HG02938 (cell line): ENCODE measurements around the gene IL1RAPL2.
"Not testable (repeated sequence)": the region's sequence is repeated elsewhere in the genome, so short reads cannot be mapped to it uniquely, and the experiment has no call there.

Source experiments
- ATAC-seq: cut with Tn5 transposase; IDR thresholded peaks from one replicate; pipeline ENCODE4 v1.9.1; 2021; ENCODE audit warnings: mild to moderate bottlenecking, moderate library complexity; ENCODE audit not compliant: unreplicated experiment

IL1RAPL2 gene

DNA sequence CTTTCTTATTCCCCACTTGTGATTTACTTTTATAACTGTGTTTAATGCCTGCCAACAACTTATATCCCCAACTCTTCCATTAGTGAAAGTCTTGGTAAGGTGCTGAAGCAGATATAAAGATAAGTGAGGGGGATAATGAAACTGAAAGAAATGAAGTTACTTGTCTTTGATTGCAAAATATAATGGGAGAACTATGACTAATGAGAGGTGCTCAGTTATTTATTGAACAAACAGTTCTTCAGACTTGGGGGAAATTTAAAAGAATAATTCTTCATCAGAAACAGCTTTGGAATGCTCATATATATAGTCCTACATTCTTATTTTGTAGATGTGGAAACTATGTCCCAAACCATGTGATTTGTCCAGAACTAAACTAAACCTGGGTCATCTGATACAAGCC is 441.0 kb downstream of the IL1RAPL2 start:
- no peak for ATAC-seq

DNA sequence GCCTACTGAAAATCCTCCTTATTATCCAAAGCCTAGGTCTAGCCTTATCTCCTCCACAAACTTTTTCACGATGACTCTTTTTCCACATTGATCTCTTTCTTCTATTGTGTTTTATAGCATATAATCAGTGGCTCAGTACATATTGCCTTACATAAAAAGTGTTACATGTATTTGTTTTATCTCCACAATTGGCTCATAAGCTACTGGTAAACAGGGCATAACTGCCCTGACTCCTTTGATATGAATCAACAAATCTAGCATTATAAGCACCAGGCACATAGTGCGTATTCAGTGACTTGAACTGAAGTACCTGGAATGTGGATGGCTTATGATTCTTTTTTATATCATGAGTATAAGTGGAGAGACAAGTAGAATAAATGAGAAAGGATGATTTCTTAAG is 447.7 kb downstream of the IL1RAPL2 start:
- no peak for ATAC-seq

DNA sequence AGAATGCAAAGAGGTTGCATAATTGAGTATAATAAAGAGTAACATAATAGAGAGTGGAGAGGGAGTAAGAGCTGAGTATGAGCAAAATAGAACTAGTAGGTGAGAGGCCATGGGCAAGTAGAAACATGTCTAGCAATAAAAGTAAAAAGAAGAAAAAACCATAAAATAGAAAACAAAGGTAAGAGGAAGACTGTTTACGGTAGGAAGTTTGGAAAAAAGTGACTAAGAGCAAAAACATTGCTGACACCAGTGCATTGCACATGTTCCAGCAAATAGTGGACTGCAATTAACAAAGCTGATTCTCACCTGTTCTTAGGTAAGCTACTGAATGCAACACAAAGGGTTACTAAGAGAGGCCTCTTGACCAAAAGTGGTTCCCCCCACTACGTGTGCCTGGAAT is 451.6 kb downstream of the IL1RAPL2 start:
- no peak for ATAC-seq

DNA sequence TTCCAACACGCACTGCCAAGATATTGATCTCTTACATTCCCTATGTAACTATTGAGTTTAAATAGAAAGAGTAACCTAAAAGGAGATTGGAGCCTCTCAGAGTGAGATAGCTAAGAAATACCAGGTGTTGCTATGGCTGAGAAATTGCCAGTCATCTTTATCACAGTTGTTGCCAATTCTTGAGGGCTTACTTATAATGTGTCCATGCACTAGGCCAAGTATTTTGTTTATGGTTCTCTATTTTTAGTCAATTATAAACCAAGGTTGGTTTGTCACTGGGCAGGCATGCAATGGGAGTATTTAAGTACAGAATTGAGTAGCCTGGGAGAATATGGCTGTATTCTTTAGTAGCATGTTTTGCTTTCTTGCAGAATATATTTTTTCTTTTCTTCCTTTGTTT is 452.9 kb downstream of the IL1RAPL2 start:
- no peak for ATAC-seq

- ATAC-seq: not testable (repeated sequence)
These were observed 463.0 kb downstream of the IL1RAPL2 start for GRCh38 chrX:105028962-105029361.

DNA sequence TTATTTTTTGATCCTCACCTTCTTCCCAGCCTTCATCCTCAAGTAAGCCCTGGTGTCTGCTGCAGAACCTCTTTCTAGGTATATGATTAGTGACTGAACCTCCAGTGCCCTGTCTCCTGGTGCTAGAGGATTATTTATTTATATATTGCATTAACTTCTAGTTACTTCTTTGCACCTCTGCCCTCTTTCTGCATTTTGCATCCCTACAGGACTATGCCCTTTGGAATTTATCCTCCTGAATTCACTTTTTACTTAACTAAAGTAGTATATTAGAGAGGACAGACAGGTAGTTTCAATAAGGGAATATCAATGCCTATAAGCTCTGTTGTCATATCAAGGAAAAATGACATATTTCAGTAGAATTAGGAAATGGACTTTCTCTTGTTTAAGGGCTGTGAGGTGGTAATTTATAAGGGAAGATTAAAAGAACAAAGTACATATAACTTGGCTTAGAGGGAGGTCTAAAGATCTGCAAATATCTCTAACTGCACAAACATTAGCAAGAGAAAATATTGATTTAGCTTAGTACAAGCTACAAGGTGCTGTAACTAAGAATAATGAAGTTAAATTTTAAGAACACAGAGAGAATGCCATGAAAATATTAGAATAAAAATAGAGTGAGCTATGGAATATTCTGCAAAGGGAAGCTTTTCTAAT is 472.8 kb downstream of the IL1RAPL2 start:
- ATAC-seq: no peak

GRCh38 chrX:105050921-105051320 is 484.9 kb downstream of the IL1RAPL2 start:
- ATAC-seq: no peak

GRCh38 chrX:105051364-105051763 is 485.4 kb downstream of the IL1RAPL2 start:
- ATAC-seq: no peak

DNA sequence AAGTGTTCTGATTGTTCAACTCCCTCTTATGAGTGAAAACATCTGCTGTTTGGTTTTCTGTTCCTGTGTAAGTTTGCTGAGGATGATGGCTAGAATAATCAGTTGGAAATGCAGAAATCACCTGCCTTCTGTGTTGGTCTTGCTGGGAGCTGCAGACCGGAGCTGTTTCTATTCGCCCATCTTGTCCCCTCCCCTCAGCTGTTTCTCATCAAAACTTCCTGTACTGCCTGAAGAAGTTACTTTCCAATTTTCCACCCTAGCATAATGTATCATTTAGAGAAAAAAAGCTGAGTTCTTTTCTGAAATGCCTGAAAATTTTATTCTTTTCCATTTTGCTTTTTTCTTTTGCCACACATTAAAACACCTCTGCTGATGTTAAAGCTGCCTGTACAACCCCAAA is 486.9 kb downstream of the IL1RAPL2 start:
- ATAC-seq: no peak

- no peak for ATAC-seq
These were observed 497.7 kb downstream of the IL1RAPL2 start for GRCh38 chrX:105063743-105064142.

DNA sequence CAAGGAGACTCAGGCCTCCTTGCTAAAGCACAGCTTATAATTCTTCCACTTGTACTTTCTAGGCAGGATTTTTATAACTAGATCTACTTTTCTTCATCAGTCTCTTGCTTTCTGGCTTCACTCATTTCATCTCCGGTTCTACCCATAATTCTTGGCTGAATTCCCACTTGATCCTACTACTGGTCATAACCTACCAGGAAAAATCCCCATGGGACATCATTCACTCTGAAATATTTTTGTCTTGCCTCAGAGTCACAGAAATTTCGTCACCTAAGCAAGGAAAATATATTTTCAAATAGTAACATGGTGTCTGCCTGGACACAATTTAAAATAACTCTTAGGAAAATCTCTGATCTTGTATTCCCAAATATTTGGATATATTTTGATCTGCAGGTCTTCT is 532.2 kb downstream of the IL1RAPL2 start:
- no peak for ATAC-seq

- no peak for ATAC-seq
These were observed 532.8 kb downstream of the IL1RAPL2 start for GRCh38 chrX:105098812-105099211.

DNA sequence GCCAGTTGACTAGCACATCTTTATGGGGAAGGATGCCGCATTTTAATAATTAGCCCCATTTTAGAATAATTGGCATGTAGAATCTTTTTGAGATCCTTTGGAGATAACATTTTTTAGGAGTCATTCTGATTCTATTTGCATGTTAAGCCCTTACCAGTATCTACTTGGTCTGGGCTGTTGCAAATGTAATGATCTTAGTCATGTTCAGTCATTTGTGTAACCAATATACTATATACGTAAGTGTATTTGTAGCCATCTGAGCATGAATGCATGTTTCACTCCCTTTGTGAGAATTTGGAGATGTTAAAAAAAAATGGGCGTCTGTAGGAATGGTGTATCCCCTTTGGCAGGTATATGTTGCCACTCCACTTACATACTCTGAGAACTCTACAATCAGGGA is 535.4 kb downstream of the IL1RAPL2 start:
- ATAC-seq: no peak

DNA sequence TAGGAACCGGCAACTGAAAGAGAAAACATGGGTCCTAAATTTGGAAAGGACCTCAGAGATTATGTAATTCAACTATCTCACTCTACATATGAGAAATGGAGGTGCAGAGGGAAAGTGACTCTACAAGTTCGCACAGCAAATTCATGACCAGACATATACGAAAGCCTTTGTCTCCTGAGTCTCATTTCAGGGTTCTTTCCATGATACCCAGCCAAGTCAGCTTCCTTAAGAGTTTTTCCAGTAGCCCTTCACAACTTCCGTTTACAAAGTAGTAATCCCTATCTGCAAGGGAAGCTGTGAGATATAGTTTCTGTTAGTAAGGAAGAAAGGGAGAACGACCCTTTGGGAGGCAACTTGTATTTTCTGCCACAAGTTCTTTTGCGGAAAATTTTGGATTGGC is 543.9 kb downstream of the IL1RAPL2 start:
- ATAC-seq: no peak

GRCh38 chrX:105114554-105115130 is 548.6 kb downstream of the IL1RAPL2 start:
- ATAC-seq: no peak

DNA sequence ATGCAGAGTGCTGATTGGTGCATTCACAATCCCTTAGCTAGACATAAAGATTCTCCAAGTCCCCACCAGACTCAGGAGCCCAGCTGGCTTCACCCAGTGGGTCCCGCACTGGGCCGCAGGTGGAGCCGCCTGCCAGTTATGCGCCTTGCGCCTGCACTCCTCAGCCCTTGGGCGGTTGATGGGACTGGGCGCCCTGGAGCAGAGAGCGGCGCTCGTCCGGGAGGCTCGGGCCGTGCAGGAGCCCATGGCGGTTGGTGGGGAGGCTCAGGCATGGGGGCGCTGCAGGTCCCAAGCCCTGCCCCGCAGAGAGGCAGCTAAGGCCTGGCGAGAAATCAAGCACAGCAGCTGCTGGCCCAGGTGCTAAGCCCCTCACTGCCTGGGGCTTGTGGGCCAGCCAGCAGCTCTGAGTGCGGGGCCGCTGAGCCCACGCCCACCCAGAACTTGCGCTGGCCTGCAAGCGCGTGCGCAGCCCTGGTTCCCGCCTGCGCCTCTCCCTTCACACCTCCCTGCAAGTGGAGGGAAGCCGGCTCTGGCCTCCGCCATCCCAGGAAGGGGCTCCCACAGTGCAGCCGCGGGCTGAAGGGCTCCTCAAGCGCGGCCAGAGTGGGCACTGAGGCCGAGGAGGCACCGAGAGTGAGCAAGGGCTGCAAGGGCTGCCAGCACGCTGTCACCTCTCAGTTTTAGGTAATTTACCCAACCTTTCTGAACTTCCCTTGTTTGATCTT is 549.8 kb downstream of the IL1RAPL2 start:
- ATAC-seq: not testable (repeated sequence)

DNA sequence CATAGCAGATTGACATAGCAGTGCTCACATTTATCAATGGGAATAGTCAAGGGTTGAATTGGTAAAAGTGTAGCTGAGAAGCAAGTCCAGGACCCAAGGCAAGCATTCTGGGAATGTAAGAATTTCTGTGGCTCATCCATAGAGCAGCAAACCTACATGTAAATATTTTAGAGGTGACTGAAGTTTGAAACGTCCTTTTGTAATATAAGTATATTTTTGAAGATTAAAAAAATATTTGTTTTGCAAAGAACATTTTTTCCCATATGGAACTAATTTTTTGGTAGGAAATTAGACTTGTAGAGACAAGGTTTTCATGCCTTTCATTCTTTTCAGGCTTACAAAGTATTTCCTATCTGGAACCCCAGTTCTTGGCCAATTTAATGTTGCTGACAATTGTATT is 550.5 kb downstream of the IL1RAPL2 start:
- ATAC-seq: no peak

DNA sequence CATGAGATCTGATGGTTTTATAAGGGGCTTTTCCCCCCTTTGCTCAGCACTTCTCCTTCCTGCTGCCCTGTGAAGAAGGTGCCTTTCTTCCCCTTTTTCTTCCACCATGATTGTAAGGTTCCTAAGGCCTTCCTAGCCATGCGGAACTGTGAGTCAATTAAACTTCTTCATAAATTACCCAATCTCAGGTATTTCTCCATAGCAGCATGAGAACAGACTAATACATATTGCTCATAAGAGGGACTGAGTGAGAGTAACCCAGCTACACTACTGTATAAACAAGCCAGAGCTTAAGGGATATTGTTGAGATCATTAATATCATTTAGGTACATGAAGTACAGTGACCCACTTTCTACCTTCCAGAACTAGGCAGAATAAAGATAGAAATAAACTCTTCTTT is 551.6 kb downstream of the IL1RAPL2 start:
- ATAC-seq: no peak

GRCh38 chrX:105120463-105120862 is 554.5 kb downstream of the IL1RAPL2 start:
- ATAC-seq: no peak

- no peak for ATAC-seq
These were observed 555.2 kb downstream of the IL1RAPL2 start for GRCh38 chrX:105121186-105121585.

DNA sequence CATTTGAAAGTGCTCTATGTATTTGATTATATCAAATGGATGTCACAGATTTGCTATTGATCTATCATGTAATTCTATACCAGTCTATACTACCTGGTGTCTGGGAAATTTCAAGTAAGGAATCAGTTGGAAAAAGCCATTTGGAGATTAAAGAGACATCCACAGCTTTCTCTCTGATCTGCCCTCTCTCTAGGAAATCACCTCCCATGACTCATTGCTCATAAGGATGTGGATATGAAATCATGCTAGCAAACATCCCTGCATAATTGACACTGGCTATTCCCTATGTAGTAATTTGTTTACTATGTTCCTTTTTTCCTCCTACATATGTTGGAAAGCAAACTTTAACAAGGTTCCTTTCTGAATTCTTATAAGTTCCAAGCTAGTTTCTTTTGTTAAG is 560.2 kb downstream of the IL1RAPL2 start:
- ATAC-seq: no peak

DNA sequence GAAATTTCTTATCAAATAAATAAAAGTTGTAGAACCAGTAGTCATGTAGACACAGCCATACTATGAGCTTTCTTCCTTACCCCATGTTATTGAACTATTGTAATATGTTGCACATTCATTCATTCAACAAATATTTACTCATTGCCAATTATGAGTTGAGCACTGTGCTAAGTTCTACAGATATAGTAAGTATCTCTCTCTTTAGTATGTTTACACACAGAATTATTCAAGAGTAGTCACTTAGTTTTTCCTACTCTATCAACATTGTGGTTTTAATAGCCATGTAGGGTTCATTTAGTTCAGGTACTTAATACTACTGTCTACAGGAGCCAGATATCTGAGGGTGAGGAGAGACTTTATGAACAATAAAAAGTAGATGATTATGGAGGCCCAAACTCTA is 568.3 kb downstream of the IL1RAPL2 start:
- ATAC-seq: no peak
